Measurements from ENCODE around the gene TBL1XR1. TPM values are rescaled to one million over a fixed set of nuclear protein-coding genes. Genes with fewer than 3 reads are reported as not detected.
"Not testable (repeated sequence)": the region's sequence is repeated elsewhere in the genome, so short reads cannot be mapped to it uniquely, and the experiment has no call there.

TBL1XR1 gene
- total and polyA plus RNA-seq, 4 donors: 24.1 to 203 (median 77.4) TPM

DNA sequence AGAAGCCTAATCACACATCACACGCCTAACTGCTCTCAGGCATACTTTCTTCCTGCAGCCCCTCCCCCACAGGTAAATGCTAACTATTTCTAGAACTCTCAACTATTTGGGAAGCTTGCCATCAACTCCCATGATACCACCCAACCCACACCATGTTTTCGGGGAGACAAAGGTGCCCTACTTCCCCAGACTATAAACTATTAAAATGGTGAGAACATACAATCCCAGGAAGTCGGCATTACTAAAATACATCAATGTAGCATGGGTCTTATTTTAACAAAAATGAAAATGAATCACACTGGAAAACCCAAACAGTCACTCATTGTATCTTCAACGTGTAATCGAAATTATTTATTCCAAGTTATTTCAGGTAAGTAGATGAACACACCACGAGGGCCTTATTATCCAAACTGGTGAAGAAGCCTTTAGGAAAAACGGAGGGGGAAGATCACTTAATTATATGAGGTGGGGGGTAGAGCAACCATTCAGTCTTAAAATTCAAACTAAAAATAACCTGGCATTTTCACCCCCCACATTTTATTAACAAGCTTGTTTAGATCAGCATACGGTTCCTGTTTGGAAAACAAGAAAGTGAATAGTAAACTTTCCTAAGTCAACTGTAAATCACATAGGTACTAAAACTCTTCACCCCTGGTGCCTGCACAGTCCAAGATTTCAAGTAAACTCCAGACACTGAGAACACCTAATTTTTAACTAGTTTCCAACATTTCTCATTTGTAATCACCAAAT, 1.9 kb downstream of the TBL1XR1 start:
- H3K36me3 ChIP-seq (ENCODE audit: control insufficient read depth in 4 of 4, insufficient read depth in 4 of 4, low read length in 4 of 4): peaks cover 0 to 4% (median 0%) of the 10 kb centered on the region in 4 donors
- WGBS, 2 donors: 2 to 3% methylated on average over 8 of the region's 8 CpGs
- peaks cover 3 to 31% (median 27%) of the 10 kb centered on the region in 5 donors for H3K4me1 ChIP-seq (ENCODE audit: control insufficient read depth in 5 of 5, insufficient read depth in 5 of 5, low read length in 5 of 5)
- no peaks in the 10 kb centered on the region for H3K9me3 ChIP-seq (ENCODE audit: control insufficient read depth in 4 of 4, insufficient read depth in 3 of 4, low read length in 3 of 4)
- DNase-seq (peak; percentile 36 to 81 (median 74)), ATAC-seq (ENCODE audit: insufficient read depth, low FRiP score) (no peak)
- H3K27ac ChIP-seq (ENCODE audit: low read depth in 1 of 2, low read length in 1 of 2): peak overlapping the region; percentile 73 to 91
- H3K9ac ChIP-seq (ENCODE audit: insufficient read depth in 1 of 2, low read length in 2 of 2): peak overlapping the region; percentile 90 to 97
- peak overlapping the region; percentile 41 for H3K4me3 ChIP-seq
- H3K27me3 ChIP-seq (ENCODE audit: control insufficient read depth in 3 of 3, insufficient read depth in 3 of 3, low read length in 2 of 3): no peaks in the 10 kb centered on the region
- TF ChIP-seq, protein P1, sequence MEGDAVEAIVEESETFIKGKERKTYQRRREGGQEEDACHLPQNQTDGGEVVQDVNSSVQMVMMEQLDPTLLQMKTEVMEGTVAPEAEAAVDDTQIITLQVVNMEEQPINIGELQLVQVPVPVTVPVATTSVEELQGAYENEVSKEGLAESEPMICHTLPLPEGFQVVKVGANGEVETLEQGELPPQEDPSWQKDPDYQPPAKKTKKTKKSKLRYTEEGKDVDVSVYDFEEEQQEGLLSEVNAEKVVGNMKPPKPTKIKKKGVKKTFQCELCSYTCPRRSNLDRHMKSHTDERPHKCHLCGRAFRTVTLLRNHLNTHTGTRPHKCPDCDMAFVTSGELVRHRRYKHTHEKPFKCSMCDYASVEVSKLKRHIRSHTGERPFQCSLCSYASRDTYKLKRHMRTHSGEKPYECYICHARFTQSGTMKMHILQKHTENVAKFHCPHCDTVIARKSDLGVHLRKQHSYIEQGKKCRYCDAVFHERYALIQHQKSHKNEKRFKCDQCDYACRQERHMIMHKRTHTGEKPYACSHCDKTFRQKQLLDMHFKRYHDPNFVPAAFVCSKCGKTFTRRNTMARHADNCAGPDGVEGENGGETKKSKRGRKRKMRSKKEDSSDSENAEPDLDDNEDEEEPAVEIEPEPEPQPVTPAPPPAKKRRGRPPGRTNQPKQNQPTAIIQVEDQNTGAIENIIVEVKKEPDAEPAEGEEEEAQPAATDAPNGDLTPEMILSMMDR (IDR thresholded peaks at IDR 0.05; ENCODE audit: control extremely low read depth, extremely low read depth): no peak

DNA sequence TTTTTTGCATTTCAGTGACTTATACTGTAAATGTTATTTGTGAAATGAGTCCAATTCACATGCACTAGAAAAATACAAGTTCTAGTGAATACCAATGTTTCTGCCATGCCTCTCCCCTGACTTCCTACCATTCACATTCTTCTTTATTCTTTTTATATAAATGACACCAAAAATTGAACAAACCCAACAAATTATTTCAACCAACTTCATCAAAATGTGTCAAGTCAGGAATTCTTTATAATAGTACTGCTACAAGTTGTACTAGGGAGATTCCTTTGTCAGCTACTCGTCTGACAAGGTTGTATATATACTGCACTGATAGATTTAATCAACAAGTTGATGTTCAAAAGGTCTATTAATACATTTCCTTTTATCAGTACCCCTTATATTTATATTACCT, 3.0 kb downstream of the TBL1XR1 start:
- TF ChIP-seq, protein P1 (IDR thresholded peaks at IDR 0.05; ENCODE audit: control extremely low read depth, extremely low read depth): no peak
- peak in 1 of 3 donors; percentile 53 for DNase-seq
- H3K4me1 ChIP-seq (ENCODE audit: control insufficient read depth in 5 of 5, insufficient read depth in 5 of 5, low read length in 5 of 5): peaks cover 3 to 31% (median 24%) of the 10 kb centered on the region in 5 donors
- peaks cover 0 to 4% (median 0%) of the 10 kb centered on the region in 4 donors for H3K36me3 ChIP-seq (ENCODE audit: control insufficient read depth in 4 of 4, insufficient read depth in 4 of 4, low read length in 4 of 4)
- ATAC-seq (ENCODE audit: insufficient read depth, low FRiP score): no peak
- H3K27me3 ChIP-seq (ENCODE audit: control insufficient read depth in 3 of 3, insufficient read depth in 3 of 3, low read length in 2 of 3): no peaks in the 10 kb centered on the region
- peak overlapping the region in 1 of 2 donors; percentile 97 for H3K9ac ChIP-seq (ENCODE audit: insufficient read depth in 1 of 2, low read length in 2 of 2)
- no peaks in the 10 kb centered on the region for H3K9me3 ChIP-seq (ENCODE audit: control insufficient read depth in 4 of 4, insufficient read depth in 3 of 4, low read length in 3 of 4)
- H3K4me3 ChIP-seq: no peak overlapping the region
- WGBS, 2 donors: 23 to 26% methylated on average over 1 of the region's 1 CpG
- peak overlapping the region in 1 of 2 donors; percentile 21 for H3K27ac ChIP-seq (ENCODE audit: low read depth in 1 of 2, low read length in 1 of 2)

DNA sequence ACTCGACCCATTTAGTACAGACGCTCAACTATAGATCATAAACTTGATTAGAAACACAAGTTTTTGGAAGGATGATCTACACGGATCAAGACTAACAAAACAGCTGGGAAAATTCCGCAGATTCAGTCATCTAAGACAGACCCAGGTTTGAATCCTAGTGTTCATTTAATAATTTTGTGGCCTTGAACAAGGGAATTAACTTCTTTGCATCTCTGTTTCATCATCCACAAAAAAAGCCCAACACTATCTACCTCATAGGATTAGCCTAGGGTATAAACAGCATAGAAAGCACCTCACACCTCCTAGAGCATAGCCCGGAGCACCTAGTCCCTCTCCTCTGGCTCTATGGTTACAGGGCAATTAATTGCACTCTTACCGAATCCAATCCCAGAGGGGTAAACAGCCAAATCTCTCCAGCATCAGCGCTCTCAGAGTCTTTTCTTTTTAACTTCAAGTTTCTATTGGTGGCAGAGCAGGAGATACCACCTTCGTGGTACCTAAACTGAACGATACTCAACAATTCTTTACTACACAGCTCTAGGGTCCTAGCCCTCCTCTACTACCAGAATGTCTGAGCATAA, 3.5 kb downstream of the TBL1XR1 start:
- DNase-seq (peak in 1 of 3 donors; percentile 29), ATAC-seq (ENCODE audit: insufficient read depth, low FRiP score) (no peak)
- Histone ChIP-seq H3K27ac (ENCODE audit: low read depth in 1 of 2, low read length in 1 of 2) (peak overlapping the region in 1 of 2 donors; percentile 7), H3K27me3 (ENCODE audit: control insufficient read depth in 3 of 3, insufficient read depth in 3 of 3, low read length in 2 of 3) (no peaks in the 10 kb centered on the region), H3K36me3 (ENCODE audit: control insufficient read depth in 4 of 4, insufficient read depth in 4 of 4, low read length in 4 of 4) (peaks cover 0 to 4% (median 0%) of the 10 kb centered on the region in 4 donors), H3K9ac (ENCODE audit: insufficient read depth in 1 of 2, low read length in 2 of 2) (peak overlapping the region in 1 of 2 donors; percentile 97), H3K4me1 (ENCODE audit: control insufficient read depth in 5 of 5, insufficient read depth in 5 of 5, low read length in 5 of 5) (peaks cover 3 to 27% (median 23%) of the 10 kb centered on the region in 5 donors), H3K9me3 (ENCODE audit: control insufficient read depth in 4 of 4, insufficient read depth in 3 of 4, low read length in 3 of 4) (no peaks in the 10 kb centered on the region), H3K4me3 (no peak overlapping the region)
- 68 to 73% methylated on average over 9 of the region's 9 CpGs for WGBS, 2 donors
- TF ChIP-seq, protein P1 (IDR thresholded peaks at IDR 0.05; ENCODE audit: control extremely low read depth, extremely low read depth): no peak

DNA sequence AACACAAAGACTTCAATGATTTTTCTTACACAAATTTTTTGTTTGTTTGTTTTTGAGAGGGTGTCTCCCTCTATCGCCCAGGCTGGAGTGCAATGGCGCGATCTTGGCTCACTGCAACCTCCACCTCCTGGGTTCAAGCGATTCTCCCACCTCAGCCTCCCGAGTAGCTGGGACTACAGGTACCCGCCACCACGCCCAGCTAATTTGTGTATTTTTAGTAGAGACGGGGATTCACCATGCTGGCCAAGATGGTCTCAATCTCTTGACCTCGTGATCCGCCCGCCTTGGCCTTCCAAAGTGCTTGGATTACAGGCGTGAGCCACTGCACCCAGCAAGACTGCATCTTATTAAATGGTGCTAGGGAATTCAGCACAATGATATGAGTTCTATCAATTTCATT, 4.0 kb downstream of the TBL1XR1 start:
- not testable (repeated sequence) for ATAC-seq (ENCODE audit: insufficient read depth, low FRiP score); DNase-seq; H3K4me3 ChIP-seq; H3K9me3 ChIP-seq (ENCODE audit: control insufficient read depth in 4 of 4, insufficient read depth in 3 of 4, low read length in 3 of 4); H3K36me3 ChIP-seq (ENCODE audit: control insufficient read depth in 4 of 4, insufficient read depth in 4 of 4, low read length in 4 of 4); H3K9ac ChIP-seq (ENCODE audit: insufficient read depth in 1 of 2, low read length in 2 of 2); H3K27me3 ChIP-seq (ENCODE audit: control insufficient read depth in 3 of 3, insufficient read depth in 3 of 3, low read length in 2 of 3); H3K27ac ChIP-seq (ENCODE audit: low read depth in 1 of 2, low read length in 1 of 2)
- 96 to 97% methylated on average over 12 of the region's 12 CpGs for WGBS, 2 donors
- H3K4me1 ChIP-seq (ENCODE audit: control insufficient read depth in 5 of 5, insufficient read depth in 5 of 5, low read length in 5 of 5): peaks cover 3 to 22% (median 20%) of the 10 kb centered on the region in 5 donors
